ENCODE results near the gene PAX1.

DNA sequence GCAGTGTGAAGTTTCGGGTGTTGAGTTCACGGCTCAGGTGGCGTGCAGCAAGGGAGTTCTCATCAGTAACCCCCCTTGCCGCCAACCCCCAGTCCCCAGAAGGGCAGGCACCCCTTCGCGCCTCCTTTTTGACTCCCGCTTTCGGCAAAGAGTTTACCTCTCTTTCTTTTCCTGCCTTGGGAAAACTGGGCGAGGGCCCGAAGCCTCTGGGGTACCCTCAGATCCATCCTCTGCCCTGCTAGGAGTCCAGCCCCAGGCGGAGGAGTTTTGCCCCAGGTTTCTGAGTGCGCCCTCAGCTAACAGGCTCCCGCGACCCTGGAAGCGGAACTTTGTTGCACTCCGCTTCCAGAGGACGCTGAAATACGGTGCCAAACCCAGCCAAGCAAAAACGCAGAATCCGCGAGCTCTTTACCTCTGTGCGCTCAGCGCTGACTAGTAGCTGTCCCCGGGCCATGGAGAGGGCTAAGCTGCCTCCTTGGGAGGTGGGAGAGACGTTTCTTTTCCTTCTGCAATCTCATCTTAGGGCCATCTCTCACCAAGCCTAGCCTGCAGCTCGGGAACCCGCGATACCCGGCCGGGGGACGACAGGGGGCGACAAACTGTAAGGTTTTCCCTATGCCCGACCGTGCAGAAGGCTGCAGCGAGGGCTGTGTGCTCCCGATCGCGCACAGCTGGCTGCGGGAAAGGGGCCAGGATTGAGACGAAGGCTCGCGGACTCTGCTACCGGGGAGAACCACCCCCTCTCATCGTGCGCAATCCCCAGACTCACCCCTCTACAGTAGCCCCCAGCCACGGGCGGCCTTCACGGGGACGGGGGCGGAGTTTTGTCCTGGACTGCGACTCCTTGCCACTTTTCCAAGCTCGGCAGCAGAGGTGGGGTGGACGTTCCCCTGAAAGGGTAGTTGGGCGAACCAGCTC lies 2.7 kb upstream of the PAX1 start:
- TF ChIP-seq, protein P1, sequence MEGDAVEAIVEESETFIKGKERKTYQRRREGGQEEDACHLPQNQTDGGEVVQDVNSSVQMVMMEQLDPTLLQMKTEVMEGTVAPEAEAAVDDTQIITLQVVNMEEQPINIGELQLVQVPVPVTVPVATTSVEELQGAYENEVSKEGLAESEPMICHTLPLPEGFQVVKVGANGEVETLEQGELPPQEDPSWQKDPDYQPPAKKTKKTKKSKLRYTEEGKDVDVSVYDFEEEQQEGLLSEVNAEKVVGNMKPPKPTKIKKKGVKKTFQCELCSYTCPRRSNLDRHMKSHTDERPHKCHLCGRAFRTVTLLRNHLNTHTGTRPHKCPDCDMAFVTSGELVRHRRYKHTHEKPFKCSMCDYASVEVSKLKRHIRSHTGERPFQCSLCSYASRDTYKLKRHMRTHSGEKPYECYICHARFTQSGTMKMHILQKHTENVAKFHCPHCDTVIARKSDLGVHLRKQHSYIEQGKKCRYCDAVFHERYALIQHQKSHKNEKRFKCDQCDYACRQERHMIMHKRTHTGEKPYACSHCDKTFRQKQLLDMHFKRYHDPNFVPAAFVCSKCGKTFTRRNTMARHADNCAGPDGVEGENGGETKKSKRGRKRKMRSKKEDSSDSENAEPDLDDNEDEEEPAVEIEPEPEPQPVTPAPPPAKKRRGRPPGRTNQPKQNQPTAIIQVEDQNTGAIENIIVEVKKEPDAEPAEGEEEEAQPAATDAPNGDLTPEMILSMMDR (conservative IDR thresholded peaks at IDR 0.05; ENCODE audit: low read depth, low read length), result peak; percentile 90
- no peak for TF ChIP-seq EZH2 (IDR thresholded peaks at IDR 0.05; ENCODE audit: borderline replicate concordance, low read depth, low read length, poor library complexity, severe bottlenecking)

All from A673 (cell line).